ENCODE results near the gene GZMA. TPM values are rescaled to one million over a fixed set of nuclear protein-coding genes. Genes with fewer than 3 reads are reported as not detected.

The GZMA gene
- total RNA-seq, 2 donors from 2014 or later = 0.55 TPM; not detected in 1

- H3K4me3 ChIP-seq = no peak overlapping the region
- H3K27ac ChIP-seq = no peak overlapping the region
- H3K27me3 ChIP-seq = no peaks in the 10 kb centered on the region
- no peaks in the 10 kb centered on the region for H3K9me3 ChIP-seq
- H3K36me3 ChIP-seq = no peaks in the 10 kb centered on the region
- TF ChIP-seq, protein P1, sequence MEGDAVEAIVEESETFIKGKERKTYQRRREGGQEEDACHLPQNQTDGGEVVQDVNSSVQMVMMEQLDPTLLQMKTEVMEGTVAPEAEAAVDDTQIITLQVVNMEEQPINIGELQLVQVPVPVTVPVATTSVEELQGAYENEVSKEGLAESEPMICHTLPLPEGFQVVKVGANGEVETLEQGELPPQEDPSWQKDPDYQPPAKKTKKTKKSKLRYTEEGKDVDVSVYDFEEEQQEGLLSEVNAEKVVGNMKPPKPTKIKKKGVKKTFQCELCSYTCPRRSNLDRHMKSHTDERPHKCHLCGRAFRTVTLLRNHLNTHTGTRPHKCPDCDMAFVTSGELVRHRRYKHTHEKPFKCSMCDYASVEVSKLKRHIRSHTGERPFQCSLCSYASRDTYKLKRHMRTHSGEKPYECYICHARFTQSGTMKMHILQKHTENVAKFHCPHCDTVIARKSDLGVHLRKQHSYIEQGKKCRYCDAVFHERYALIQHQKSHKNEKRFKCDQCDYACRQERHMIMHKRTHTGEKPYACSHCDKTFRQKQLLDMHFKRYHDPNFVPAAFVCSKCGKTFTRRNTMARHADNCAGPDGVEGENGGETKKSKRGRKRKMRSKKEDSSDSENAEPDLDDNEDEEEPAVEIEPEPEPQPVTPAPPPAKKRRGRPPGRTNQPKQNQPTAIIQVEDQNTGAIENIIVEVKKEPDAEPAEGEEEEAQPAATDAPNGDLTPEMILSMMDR (IDR thresholded peaks at IDR 0.05) = no peak
- no peak for DNase-seq (ENCODE audit: low spot score)
- H3K4me1 ChIP-seq = no peaks in the 10 kb centered on the region
Measured at GRCh38 chr5:55151923-55152842, 49.7 kb downstream of the GZMA start.

DNA sequence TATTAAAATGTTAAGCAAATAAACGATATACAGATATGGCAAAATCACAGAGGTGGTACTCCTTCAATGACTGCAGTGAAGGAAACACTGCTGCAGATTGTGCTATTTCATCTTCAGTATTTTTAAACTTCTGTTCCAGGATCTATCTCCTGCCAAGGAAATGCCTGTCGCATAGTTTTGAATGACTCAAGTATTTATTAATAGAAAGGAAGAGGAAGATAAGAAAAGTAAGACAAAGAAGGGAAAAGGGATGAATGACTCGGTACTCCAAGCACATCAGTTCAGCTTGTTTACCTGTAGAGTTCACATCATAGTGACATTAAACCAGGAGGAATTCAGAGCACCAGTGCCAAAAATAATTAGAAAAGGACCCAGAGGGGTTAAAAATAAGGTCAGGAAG lies 52.4 kb downstream of the GZMA start:
- H3K9me3 ChIP-seq = no peaks in the 10 kb centered on the region
- H3K27ac ChIP-seq = no peak overlapping the region
- H3K4me1 ChIP-seq = no peaks in the 10 kb centered on the region
- no peaks in the 10 kb centered on the region for H3K36me3 ChIP-seq
- no peaks in the 10 kb centered on the region for H3K27me3 ChIP-seq
- DNase-seq (ENCODE audit: low spot score) = no peak
- no peak overlapping the region for H3K4me3 ChIP-seq
- TF ChIP-seq, protein P1 (IDR thresholded peaks at IDR 0.05) = no peak

Other genes starting within 250 kb of the GZMA start
- gene ESM1, start 117.1 kb upstream of the GZMA start, total RNA-seq = not detected
- under 1 TPM in 1 of 2 donors, not detected in 1; 0.83 TPM for gene GZMK, start 78.4 kb upstream of the GZMA start, total RNA-seq
- gene GPX8, start 57.5 kb downstream of the GZMA start, total RNA-seq = 10 to 100 TPM; 15.7 to 17.5 TPM
- gene CDC20B, start 70.5 kb downstream of the GZMA start, total RNA-seq = not detected
- not detected for gene MCIDAS, start 124.7 kb downstream of the GZMA start, total RNA-seq
- gene CCNO, start 131.0 kb downstream of the GZMA start, total RNA-seq = under 1 TPM in 1 of 2 donors, not detected in 1; 0.28 TPM
- 10 to 100 TPM; 17.5 to 20.9 TPM for gene DHX29, start 205.0 kb downstream of the GZMA start, total RNA-seq
- gene MTREX, start 205.3 kb downstream of the GZMA start, total RNA-seq = 10 to 100 TPM; 56.7 to 86.0 TPM